HL-60 (cell line): ENCODE results near the gene ZBTB26.
A peak's percentile ranks its signal among the peaks of the same experiment; 100 is the strongest.

Source experiments
- GABPA ChIP-seq: IDR thresholded peaks from 2 replicates; pipeline ENCODE4 v1.6.1; 2012; ENCODE audit warnings: low read depth
- POLR2AphosphoS5 ChIP-seq: IDR thresholded peaks from 2 replicates; pipeline ENCODE4 v1.6.1; 2012; ENCODE audit warnings: low read depth
- SPI1 ChIP-seq: IDR thresholded peaks from 2 replicates; pipeline ENCODE4 v1.6.1; 2012; ENCODE audit warnings: low read depth, mild to moderate bottlenecking, borderline replicate concordance
- TF ChIP-seq, protein P1 (sequence below): IDR thresholded peaks from one replicate; pipeline ENCODE4 v1.5.1; 2011; ENCODE audit warnings: low read length, control low read depth, inconsistent platforms; ENCODE audit not compliant: insufficient read depth
- TF ChIP-seq, protein P2 (sequence below): IDR thresholded peaks from 2 replicates; pipeline ENCODE4 v1.6.1; 2012; ENCODE audit warnings: low read depth; ENCODE audit not compliant: insufficient replicate concordance

DNA sequence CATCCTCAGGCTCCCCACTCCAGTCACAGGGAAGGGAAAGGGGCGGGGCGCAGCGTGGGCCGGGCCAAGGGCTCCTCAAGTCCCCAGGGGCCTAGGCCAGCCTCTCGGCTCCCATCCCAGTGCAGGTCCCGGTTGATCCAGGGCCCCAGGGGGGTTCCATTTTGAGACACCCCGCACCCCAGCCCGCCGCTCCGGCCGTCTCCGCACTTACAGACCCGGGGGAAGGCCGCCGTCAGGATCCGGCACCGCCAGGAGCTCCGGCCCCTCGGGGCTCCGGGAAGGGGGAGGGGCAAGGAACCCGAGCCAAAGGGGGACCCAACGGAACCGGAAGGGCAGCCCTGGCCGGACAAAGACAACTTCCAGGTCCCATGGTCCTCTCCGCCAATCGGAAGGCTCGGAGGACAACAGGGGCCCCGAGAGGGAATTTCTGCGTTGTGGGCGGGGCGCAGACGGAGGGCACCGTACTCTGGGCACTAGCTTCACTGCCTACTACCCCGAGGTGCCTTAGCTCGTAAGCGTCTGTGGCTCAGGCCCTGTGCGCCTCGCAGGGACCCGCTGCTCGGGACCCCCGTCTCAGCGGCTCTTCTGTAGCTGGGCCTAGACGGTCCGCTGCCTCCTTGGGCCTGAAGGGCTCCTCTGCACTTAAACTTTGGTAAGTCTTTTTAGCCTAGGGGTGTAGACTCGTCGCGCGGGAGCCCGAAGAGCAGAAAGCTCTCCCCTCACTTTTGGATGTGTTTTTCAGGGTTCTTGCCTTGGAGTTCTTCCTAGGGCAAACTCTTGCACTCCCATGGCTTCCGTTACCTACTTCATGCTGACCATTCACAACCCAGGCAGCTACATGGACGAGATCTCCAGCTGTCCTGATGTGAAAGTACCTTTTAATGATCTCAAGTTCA lies at the start of gene ZBTB26:
- TF ChIP-seq, protein P1, sequence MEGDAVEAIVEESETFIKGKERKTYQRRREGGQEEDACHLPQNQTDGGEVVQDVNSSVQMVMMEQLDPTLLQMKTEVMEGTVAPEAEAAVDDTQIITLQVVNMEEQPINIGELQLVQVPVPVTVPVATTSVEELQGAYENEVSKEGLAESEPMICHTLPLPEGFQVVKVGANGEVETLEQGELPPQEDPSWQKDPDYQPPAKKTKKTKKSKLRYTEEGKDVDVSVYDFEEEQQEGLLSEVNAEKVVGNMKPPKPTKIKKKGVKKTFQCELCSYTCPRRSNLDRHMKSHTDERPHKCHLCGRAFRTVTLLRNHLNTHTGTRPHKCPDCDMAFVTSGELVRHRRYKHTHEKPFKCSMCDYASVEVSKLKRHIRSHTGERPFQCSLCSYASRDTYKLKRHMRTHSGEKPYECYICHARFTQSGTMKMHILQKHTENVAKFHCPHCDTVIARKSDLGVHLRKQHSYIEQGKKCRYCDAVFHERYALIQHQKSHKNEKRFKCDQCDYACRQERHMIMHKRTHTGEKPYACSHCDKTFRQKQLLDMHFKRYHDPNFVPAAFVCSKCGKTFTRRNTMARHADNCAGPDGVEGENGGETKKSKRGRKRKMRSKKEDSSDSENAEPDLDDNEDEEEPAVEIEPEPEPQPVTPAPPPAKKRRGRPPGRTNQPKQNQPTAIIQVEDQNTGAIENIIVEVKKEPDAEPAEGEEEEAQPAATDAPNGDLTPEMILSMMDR: no peak
- TF ChIP-seq SPI1: no peak; the same call in 1 of the 2 replicates
- peak; percentile 96 for TF ChIP-seq GABPA
- TF ChIP-seq, protein P2, sequence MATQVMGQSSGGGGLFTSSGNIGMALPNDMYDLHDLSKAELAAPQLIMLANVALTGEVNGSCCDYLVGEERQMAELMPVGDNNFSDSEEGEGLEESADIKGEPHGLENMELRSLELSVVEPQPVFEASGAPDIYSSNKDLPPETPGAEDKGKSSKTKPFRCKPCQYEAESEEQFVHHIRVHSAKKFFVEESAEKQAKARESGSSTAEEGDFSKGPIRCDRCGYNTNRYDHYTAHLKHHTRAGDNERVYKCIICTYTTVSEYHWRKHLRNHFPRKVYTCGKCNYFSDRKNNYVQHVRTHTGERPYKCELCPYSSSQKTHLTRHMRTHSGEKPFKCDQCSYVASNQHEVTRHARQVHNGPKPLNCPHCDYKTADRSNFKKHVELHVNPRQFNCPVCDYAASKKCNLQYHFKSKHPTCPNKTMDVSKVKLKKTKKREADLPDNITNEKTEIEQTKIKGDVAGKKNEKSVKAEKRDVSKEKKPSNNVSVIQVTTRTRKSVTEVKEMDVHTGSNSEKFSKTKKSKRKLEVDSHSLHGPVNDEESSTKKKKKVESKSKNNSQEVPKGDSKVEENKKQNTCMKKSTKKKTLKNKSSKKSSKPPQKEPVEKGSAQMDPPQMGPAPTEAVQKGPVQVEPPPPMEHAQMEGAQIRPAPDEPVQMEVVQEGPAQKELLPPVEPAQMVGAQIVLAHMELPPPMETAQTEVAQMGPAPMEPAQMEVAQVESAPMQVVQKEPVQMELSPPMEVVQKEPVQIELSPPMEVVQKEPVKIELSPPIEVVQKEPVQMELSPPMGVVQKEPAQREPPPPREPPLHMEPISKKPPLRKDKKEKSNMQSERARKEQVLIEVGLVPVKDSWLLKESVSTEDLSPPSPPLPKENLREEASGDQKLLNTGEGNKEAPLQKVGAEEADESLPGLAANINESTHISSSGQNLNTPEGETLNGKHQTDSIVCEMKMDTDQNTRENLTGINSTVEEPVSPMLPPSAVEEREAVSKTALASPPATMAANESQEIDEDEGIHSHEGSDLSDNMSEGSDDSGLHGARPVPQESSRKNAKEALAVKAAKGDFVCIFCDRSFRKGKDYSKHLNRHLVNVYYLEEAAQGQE: no peak
- peak; percentile 75 for TF ChIP-seq POLR2AphosphoS5
